ENCODE results near the gene GFPT2. TPM values are rescaled to one million over a fixed set of nuclear protein-coding genes. Genes with fewer than 3 reads are reported as not detected.

Gene GFPT2
- total and polyA plus RNA-seq, 2 of the 4 experiments (the other 2 are of a cell fraction) = 20.3 to 20.8 TPM

- dilution Hi-C loops (cut with HindIII; ENCODE audit: low sequenced_read_pairs, unreplicated experiment) = no loop called here
- Histone ChIP-seq H2BK15ac (ENCODE audit: low read depth, low read length) (no peak overlapping the region), H3K4me1 (ENCODE audit: control insufficient read depth, insufficient read depth, low read length) (no peaks in the 10 kb centered on the region), H3K9me3 (ENCODE audit: control insufficient read depth, insufficient read depth, low read length) (no peaks in the 10 kb centered on the region), H4K8ac (ENCODE audit: low read depth in 2 of 2, low read length in 2 of 2) (no peak overlapping the region), H4K91ac (ENCODE audit: insufficient read depth, low read depth, low read length) (no peak overlapping the region), H3K27ac (ENCODE audit: insufficient read depth, low read length) (no peak overlapping the region), H2AK9ac (replicated peaks; ENCODE audit: low read depth, low read length, poor library complexity) (no peak overlapping the region), H3K4me3 (ENCODE audit: insufficient read depth, low read depth, low read length) (no peak overlapping the region), H4K5ac (ENCODE audit: low read depth, low read length) (no peak overlapping the region), H3K36me3 (ENCODE audit: control insufficient read depth, insufficient read depth, low read length) (peaks cover 6% of the 10 kb centered on the region), H3K9ac (ENCODE audit: low read depth, low read length) (no peak overlapping the region), H3K9me1 (ENCODE audit: insufficient read depth, low read length) (0 out of 2 replicates have a peak, but pooled peaks cover under 1% of the 10 kb centered on the region), H3K4ac (ENCODE audit: low read depth, low read length) (no peak overlapping the region), H2AK5ac (ENCODE audit: low read depth, low read length) (no peak overlapping the region), H4K20me1 (ENCODE audit: insufficient read depth, low read length) (no peaks in the 10 kb centered on the region), H2AFZ (replicated peaks; ENCODE audit: low read length, poor library complexity) (no peak overlapping the region), H3K4me2 (ENCODE audit: low read depth, low read length) (no peak overlapping the region), H2BK5ac (ENCODE audit: low read depth, low read length, poor library complexity, severe bottlenecking) (no peak overlapping the region), H3K14ac (replicated peaks; ENCODE audit: low read depth, low read length) (no peak overlapping the region), H3K27me3 (ENCODE audit: control insufficient read depth, insufficient read depth, low read length) (no peaks in the 10 kb centered on the region), H2BK20ac (ENCODE audit: low read depth, low read length) (no peak overlapping the region), H2BK120ac (ENCODE audit: low read depth, low read length) (no peak overlapping the region), H3K18ac (ENCODE audit: low read depth, low read length) (no peak overlapping the region), H3K56ac (ENCODE audit: extremely low read depth, insufficient read depth, low read length) (no peak overlapping the region), H3K79me1 (ENCODE audit: low read depth in 1 of 2, low read length in 2 of 2) (no peaks in the 10 kb centered on the region), H3K23ac (ENCODE audit: low read depth, low read length) (no peak overlapping the region)
- TF ChIP-seq ELK1 (IDR thresholded peaks at IDR 0.05; ENCODE audit: borderline replicate concordance, low read depth, low read length) = no peak
- no peak for TF ChIP-seq SMC3 (IDR thresholded peaks at IDR 0.05; ENCODE audit: low read depth, low read length)
- no peak for TF ChIP-seq NFE2L2 (IDR thresholded peaks at IDR 0.05; ENCODE audit: low read depth, low read length)
- no peak for TF ChIP-seq CHD1 (IDR thresholded peaks at IDR 0.05; ENCODE audit: low read depth, low read length)
- TF ChIP-seq MAFK (IDR thresholded peaks at IDR 0.05; ENCODE audit: low read depth, low read length) = no peak
- TF ChIP-seq RFX5 (IDR thresholded peaks at IDR 0.05; ENCODE audit: low read depth, low read length) = no peak
- no peak for TF ChIP-seq POLR2A (IDR thresholded peaks at IDR 0.05; ENCODE audit: low read depth, low read length)
- TF ChIP-seq MXI1 (IDR thresholded peaks at IDR 0.05; ENCODE audit: borderline replicate concordance, low read depth, low read length) = no peak
- TF ChIP-seq FOS (IDR thresholded peaks at IDR 0.05; ENCODE audit: low read depth, low read length) = no peak
- TF ChIP-seq RAD21 (IDR thresholded peaks at IDR 0.05; ENCODE audit: low read length) = no peak
- no peak for TF ChIP-seq BHLHE40 (IDR thresholded peaks at IDR 0.05; ENCODE audit: low read depth, low read length)
- no peak for TF ChIP-seq USF2 (IDR thresholded peaks at IDR 0.05; ENCODE audit: low read depth, low read length)
- intact Hi-C loops (cut with micrococcal nuclease) = no loop called here
- 100% methylated on average over 2 of the region's 11 CpGs; no CpG with 5 or more reads in 1 of the 2 experiments for WGBS, 2 experiments (ENCODE audit: extremely low coverage in 2 of 2, insufficient read length in 1 of 2)
- no TSS peak for BruUV-seq (replicated peaks)
- DNase-seq (no peak), ATAC-seq (ENCODE audit: low read depth) (no peak)
- ChIA-PET CTCF (interaction anchor here (1.5 kb wide), 1 partner anchor 18 kb away, joined by 4 read pairs; no protein-coding TSS in a partner anchor), POLR2A (ENCODE audit: unreplicated experiment) (no interaction called here)
- in situ Hi-C loops (cut with MboI; ENCODE audit: low sequenced_read_pairs) = no loop called here
Observed at GRCh38 chr5:180311216-180311615, 41.9 kb downstream of the GFPT2 start.

Measured in IMR-90 (cell line).